Astrocyte of the cerebellum (primary cell): ENCODE data around the gene COQ4.

ENCODE experiments used
- DNase-seq: peaks from one replicate; pipeline ENCODE4 v3.0.0-alpha.2; 2011; ENCODE audit warnings: low read depth
- H3K4me3 ChIP-seq: 2 replicates; pipeline ENCODE4 v1.5.1; 2011; ENCODE audit warnings: mild to moderate bottlenecking, low read depth, low read length, moderate library complexity
- CTCF ChIP-seq: IDR thresholded peaks from 2 replicates; pipeline ENCODE4 v1.5.1; 2012; ENCODE audit warnings: low read length, low read depth, moderate library complexity, mild to moderate bottlenecking; ENCODE audit errors: missing control alignments
- in situ Hi-C: cut with HindIII; loops from 2 replicates; pipeline ENCODE4 v1.10.0; 2017; ENCODE audit warnings: low sequenced_read_pairs

COQ4 gene

GRCh38 chr9:128383007-128383753 is 60.5 kb downstream of the COQ4 start:
- in situ Hi-C loops, result no loop called here

More at GRCh38 chr9:128383007-128383753, 60.5 kb downstream of the COQ4 start:
- no peak for TF ChIP-seq CTCF
- no peak overlapping the region for H3K4me3 ChIP-seq
- DNase-seq, result no peak
